Activated CD4-positive, alpha-beta T cell treated with anti-CD3 and anti-CD28 coated beads, Interleukin-2, amount 50 U/mL, for 1 hour (primary cell): Measurements from ENCODE around the gene ZDHHC9.

ENCODE experiments used
- DNase-seq: peaks from one replicate; pipeline ENCODE4 v3.0.0-alpha.2; 2020

Gene ZDHHC9

GRCh38 chrX:129785160-129785947 lies 58.3 kb downstream of the ZDHHC9 start:
- no peak for DNase-seq

GRCh38 chrX:129784371-129784770 lies 59.3 kb downstream of the ZDHHC9 start:
- DNase-seq = no peak

- no peak for DNase-seq
Observed at GRCh38 chrX:129783291-129783713, 60.4 kb downstream of the ZDHHC9 start.

- DNase-seq = no peak
Observed at GRCh38 chrX:129782706-129783105, 61.0 kb downstream of the ZDHHC9 start.

GRCh38 chrX:129781680-129782495 lies 61.8 kb downstream of the ZDHHC9 start:
- peak; percentile 16 for DNase-seq

GRCh38 chrX:129781134-129781672 lies 62.5 kb downstream of the ZDHHC9 start:
- DNase-seq = peak; percentile 68

GRCh38 chrX:129780441-129781105 lies 63.1 kb downstream of the ZDHHC9 start:
- DNase-seq = no peak

GRCh38 chrX:129779747-129780146 lies 63.9 kb downstream of the ZDHHC9 start, which contains the start of gene SASH3:
SASH3 (plus strand) TSS chrX:129779949; CDS start chrX:129780098, 149 bp downstream.
- peak; percentile 54 for DNase-seq

- DNase-seq = no peak
Observed at GRCh38 chrX:129779086-129779672, 64.5 kb downstream of the ZDHHC9 start.

GRCh38 chrX:129777218-129778030 lies 66.3 kb downstream of the ZDHHC9 start:
- DNase-seq = peak; percentile 64

GRCh38 chrX:129773649-129774458 lies 69.8 kb downstream of the ZDHHC9 start:
- DNase-seq = peak; percentile 23

GRCh38 chrX:129772796-129773431 lies 70.8 kb downstream of the ZDHHC9 start:
- no peak for DNase-seq

GRCh38 chrX:129771266-129771995 lies 72.3 kb downstream of the ZDHHC9 start:
- DNase-seq = peak; percentile 25

GRCh38 chrX:129769467-129770154 lies 74.1 kb downstream of the ZDHHC9 start:
- DNase-seq = peak; percentile 66

GRCh38 chrX:129768586-129769466 lies 74.9 kb downstream of the ZDHHC9 start:
- no peak for DNase-seq

GRCh38 chrX:129768186-129768585 lies 75.5 kb downstream of the ZDHHC9 start:
- DNase-seq = no peak

- DNase-seq = no peak
Observed at GRCh38 chrX:129763666-129764065, 80.0 kb downstream of the ZDHHC9 start.

- no peak for DNase-seq
Observed at GRCh38 chrX:129762448-129762847, 81.2 kb downstream of the ZDHHC9 start.
